ENCODE data around the gene PLCH1.

PLCH1 gene

GRCh38 chr3:155682426-155683343 is 62.2 kb downstream of the PLCH1 start:
- H3K36me3 ChIP-seq (ENCODE audit: insufficient read depth, low read length) = no peaks in the 10 kb centered on the region
- DNase-seq (ENCODE audit: low read depth, low spot score) = no peak
- no peaks in the 10 kb centered on the region for H3K9me3 ChIP-seq (ENCODE audit: low read depth, low read length)
- no peak overlapping the region for H3K9ac ChIP-seq (ENCODE audit: insufficient read length)
- H3K27ac ChIP-seq = no peak overlapping the region
- no peak overlapping the region for H3K4me3 ChIP-seq
- TF ChIP-seq FOXP2 (optimal IDR thresholded peaks at IDR 0.05; ENCODE audit: control extremely low read depth, extremely low read length, insufficient read depth) (no peak), EZH2 (IDR thresholded peaks at IDR 0.05) (no peak), POLR2AphosphoS5 (IDR thresholded peaks at IDR 0.05; ENCODE audit: borderline replicate concordance, low read depth, low read length) (no peak)

GRCh38 chr3:155676252-155676981 is 68.5 kb downstream of the PLCH1 start:
- peak overlapping the region; percentile 77 for H3K4me3 ChIP-seq
- H3K27ac ChIP-seq = no peak overlapping the region
- DNase-seq (ENCODE audit: low read depth, low spot score) = peak; percentile 32
- H3K36me3 ChIP-seq (ENCODE audit: insufficient read depth, low read length) = no peaks in the 10 kb centered on the region
- H3K9ac ChIP-seq (ENCODE audit: insufficient read length) = peak overlapping the region; percentile 66
- TF ChIP-seq FOXP2 (optimal IDR thresholded peaks at IDR 0.05; ENCODE audit: control extremely low read depth, extremely low read length, insufficient read depth) (no peak), EZH2 (IDR thresholded peaks at IDR 0.05) (no peak), POLR2AphosphoS5 (IDR thresholded peaks at IDR 0.05; ENCODE audit: borderline replicate concordance, low read depth, low read length) (no peak)
- no peaks in the 10 kb centered on the region for H3K9me3 ChIP-seq (ENCODE audit: low read depth, low read length)

- H3K4me3 ChIP-seq = peak overlapping the region; percentile 77
- no peak for DNase-seq (ENCODE audit: low read depth, low spot score)
- H3K36me3 ChIP-seq (ENCODE audit: insufficient read depth, low read length) = no peaks in the 10 kb centered on the region
- peak overlapping the region; percentile 66 for H3K9ac ChIP-seq (ENCODE audit: insufficient read length)
- TF ChIP-seq POLR2AphosphoS5 (IDR thresholded peaks at IDR 0.05; ENCODE audit: borderline replicate concordance, low read depth, low read length) = no peak
- no peak for TF ChIP-seq FOXP2 (optimal IDR thresholded peaks at IDR 0.05; ENCODE audit: control extremely low read depth, extremely low read length, insufficient read depth)
- TF ChIP-seq EZH2 (IDR thresholded peaks at IDR 0.05) = no peak
- H3K9me3 ChIP-seq (ENCODE audit: low read depth, low read length) = no peaks in the 10 kb centered on the region
- H3K27ac ChIP-seq = no peak overlapping the region
These were observed 69.8 kb downstream of the PLCH1 start for GRCh38 chr3:155675094-155675493.

- DNase-seq (ENCODE audit: low read depth, low spot score) = no peak
- Histone ChIP-seq H3K4me3 (no peak overlapping the region), H3K9me3 (ENCODE audit: low read depth, low read length) (no peaks in the 10 kb centered on the region), H3K36me3 (ENCODE audit: insufficient read depth, low read length) (no peaks in the 10 kb centered on the region), H3K27ac (no peak overlapping the region), H3K9ac (ENCODE audit: insufficient read length) (no peak overlapping the region)
- TF ChIP-seq FOXP2 (optimal IDR thresholded peaks at IDR 0.05; ENCODE audit: control extremely low read depth, extremely low read length, insufficient read depth) (no peak), POLR2AphosphoS5 (IDR thresholded peaks at IDR 0.05; ENCODE audit: borderline replicate concordance, low read depth, low read length) (no peak), EZH2 (IDR thresholded peaks at IDR 0.05) (no peak)
These were observed 71.5 kb downstream of the PLCH1 start for GRCh38 chr3:155673421-155673820.

GRCh38 chr3:155670335-155670734 is 74.5 kb downstream of the PLCH1 start:
- TF ChIP-seq POLR2AphosphoS5 (IDR thresholded peaks at IDR 0.05; ENCODE audit: borderline replicate concordance, low read depth, low read length) (no peak), EZH2 (IDR thresholded peaks at IDR 0.05) (no peak), FOXP2 (optimal IDR thresholded peaks at IDR 0.05; ENCODE audit: control extremely low read depth, extremely low read length, insufficient read depth) (no peak)
- Histone ChIP-seq H3K9me3 (ENCODE audit: low read depth, low read length) (no peaks in the 10 kb centered on the region), H3K9ac (ENCODE audit: insufficient read length) (no peak overlapping the region), H3K36me3 (ENCODE audit: insufficient read depth, low read length) (no peaks in the 10 kb centered on the region), H3K4me3 (no peak overlapping the region), H3K27ac (no peak overlapping the region)
- DNase-seq (ENCODE audit: low read depth, low spot score) = no peak

GRCh38 chr3:155667988-155668387 is 76.9 kb downstream of the PLCH1 start:
- Histone ChIP-seq H3K4me3 (no peak overlapping the region), H3K9me3 (ENCODE audit: low read depth, low read length) (no peaks in the 10 kb centered on the region), H3K36me3 (ENCODE audit: insufficient read depth, low read length) (no peaks in the 10 kb centered on the region), H3K9ac (ENCODE audit: insufficient read length) (no peak overlapping the region), H3K27ac (no peak overlapping the region)
- no peak for TF ChIP-seq FOXP2 (optimal IDR thresholded peaks at IDR 0.05; ENCODE audit: control extremely low read depth, extremely low read length, insufficient read depth)
- TF ChIP-seq EZH2 (IDR thresholded peaks at IDR 0.05) = no peak
- TF ChIP-seq POLR2AphosphoS5 (IDR thresholded peaks at IDR 0.05; ENCODE audit: borderline replicate concordance, low read depth, low read length) = no peak
- no peak for DNase-seq (ENCODE audit: low read depth, low spot score)

GRCh38 chr3:155664925-155665695 is 79.8 kb downstream of the PLCH1 start:
- Histone ChIP-seq H3K9ac (ENCODE audit: insufficient read length) (no peak overlapping the region), H3K4me3 (no peak overlapping the region), H3K9me3 (ENCODE audit: low read depth, low read length) (no peaks in the 10 kb centered on the region), H3K27ac (no peak overlapping the region), H3K36me3 (ENCODE audit: insufficient read depth, low read length) (no peaks in the 10 kb centered on the region)
- TF ChIP-seq POLR2AphosphoS5 (IDR thresholded peaks at IDR 0.05; ENCODE audit: borderline replicate concordance, low read depth, low read length) = no peak
- no peak for TF ChIP-seq EZH2 (IDR thresholded peaks at IDR 0.05)
- no peak for DNase-seq (ENCODE audit: low read depth, low spot score)
